IPS-15b (cell line): ENCODE data around the gene HMCN2.

Experiments used
- H3K27me3 ChIP-seq: one replicate; pipeline ENCODE4 v1.6.1; 2013; ENCODE audit warnings: low read length; ENCODE audit not compliant: control insufficient read depth, insufficient read depth
- H3K36me3 ChIP-seq: one replicate; pipeline ENCODE4 v1.6.1; 2013; ENCODE audit warnings: low read length; ENCODE audit not compliant: control insufficient read depth, insufficient read depth
- H3K4me1 ChIP-seq: one replicate; pipeline ENCODE4 v1.6.1; 2013; ENCODE audit warnings: mild to moderate bottlenecking, low read length; ENCODE audit not compliant: control insufficient read depth, insufficient read depth
- H3K4me3 ChIP-seq: one replicate; pipeline ENCODE4 v1.5.1; 2013; ENCODE audit warnings: low read depth, low read length
- H3K9ac ChIP-seq: one replicate; pipeline ENCODE4 v1.6.1; 2013; ENCODE audit warnings: low read depth, mild to moderate bottlenecking, low read length
- H3K9me3 ChIP-seq: one replicate; pipeline ENCODE4 v1.6.1; 2013; ENCODE audit warnings: mild to moderate bottlenecking, low read length; ENCODE audit not compliant: control insufficient read depth, insufficient read depth

HMCN2 gene

GRCh38 chr9:130341839-130342713 lies 76.5 kb downstream of the HMCN2 start:
- H3K9me3 ChIP-seq = no peaks in the 10 kb centered on the region
- H3K4me3 ChIP-seq = no peak overlapping the region
- no peak overlapping the region for H3K9ac ChIP-seq
- H3K4me1 ChIP-seq = no peaks in the 10 kb centered on the region
- H3K36me3 ChIP-seq = no peaks in the 10 kb centered on the region
- no peaks in the 10 kb centered on the region for H3K27me3 ChIP-seq

GRCh38 chr9:130342714-130343085 lies 77.1 kb downstream of the HMCN2 start:
- Histone ChIP-seq H3K9me3 (no peaks in the 10 kb centered on the region), H3K9ac (no peak overlapping the region), H3K4me1 (no peaks in the 10 kb centered on the region), H3K36me3 (no peaks in the 10 kb centered on the region), H3K27me3 (no peaks in the 10 kb centered on the region), H3K4me3 (no peak overlapping the region)

- Histone ChIP-seq H3K4me3 (no peak overlapping the region), H3K9ac (no peak overlapping the region), H3K36me3 (no peaks in the 10 kb centered on the region), H3K4me1 (no peaks in the 10 kb centered on the region), H3K27me3 (no peaks in the 10 kb centered on the region), H3K9me3 (no peaks in the 10 kb centered on the region)
Measured at GRCh38 chr9:130343445-130343918, 77.9 kb downstream of the HMCN2 start.

- no peaks in the 10 kb centered on the region for H3K9me3 ChIP-seq
- no peaks in the 10 kb centered on the region for H3K4me1 ChIP-seq
- H3K9ac ChIP-seq = no peak overlapping the region
- H3K36me3 ChIP-seq = no peaks in the 10 kb centered on the region
- no peaks in the 10 kb centered on the region for H3K27me3 ChIP-seq
- no peak overlapping the region for H3K4me3 ChIP-seq
Measured at GRCh38 chr9:130344366-130344765, 78.8 kb downstream of the HMCN2 start.

GRCh38 chr9:130345009-130345896 lies 79.7 kb downstream of the HMCN2 start:
- Histone ChIP-seq H3K9me3 (no peaks in the 10 kb centered on the region), H3K27me3 (no peaks in the 10 kb centered on the region), H3K9ac (no peak overlapping the region), H3K4me1 (no peaks in the 10 kb centered on the region), H3K36me3 (no peaks in the 10 kb centered on the region), H3K4me3 (no peak overlapping the region)

GRCh38 chr9:130345897-130346385 lies 80.4 kb downstream of the HMCN2 start:
- Histone ChIP-seq H3K36me3 (no peaks in the 10 kb centered on the region), H3K9ac (no peak overlapping the region), H3K9me3 (no peaks in the 10 kb centered on the region), H3K27me3 (no peaks in the 10 kb centered on the region), H3K4me1 (no peaks in the 10 kb centered on the region), H3K4me3 (no peak overlapping the region)

- no peaks in the 10 kb centered on the region for H3K4me1 ChIP-seq
- no peaks in the 10 kb centered on the region for H3K27me3 ChIP-seq
- no peak overlapping the region for H3K9ac ChIP-seq
- H3K9me3 ChIP-seq = no peaks in the 10 kb centered on the region
- H3K4me3 ChIP-seq = no peak overlapping the region
- H3K36me3 ChIP-seq = no peaks in the 10 kb centered on the region
Measured at GRCh38 chr9:130346431-130346830, 80.9 kb downstream of the HMCN2 start.

- no peak overlapping the region for H3K4me3 ChIP-seq
- no peaks in the 10 kb centered on the region for H3K9me3 ChIP-seq
- no peaks in the 10 kb centered on the region for H3K4me1 ChIP-seq
- H3K27me3 ChIP-seq = no peaks in the 10 kb centered on the region
- H3K9ac ChIP-seq = no peak overlapping the region
- no peaks in the 10 kb centered on the region for H3K36me3 ChIP-seq
Measured at GRCh38 chr9:130347036-130347435, 81.5 kb downstream of the HMCN2 start.

GRCh38 chr9:130347931-130348330 lies 82.4 kb downstream of the HMCN2 start:
- Histone ChIP-seq H3K4me1 (no peaks in the 10 kb centered on the region), H3K4me3 (no peak overlapping the region), H3K9me3 (no peaks in the 10 kb centered on the region), H3K27me3 (no peaks in the 10 kb centered on the region), H3K9ac (no peak overlapping the region), H3K36me3 (no peaks in the 10 kb centered on the region)

GRCh38 chr9:130348341-130348740 lies 82.8 kb downstream of the HMCN2 start:
- H3K9ac ChIP-seq = no peak overlapping the region
- no peaks in the 10 kb centered on the region for H3K4me1 ChIP-seq
- no peaks in the 10 kb centered on the region for H3K36me3 ChIP-seq
- H3K27me3 ChIP-seq = no peaks in the 10 kb centered on the region
- no peak overlapping the region for H3K4me3 ChIP-seq
- H3K9me3 ChIP-seq = no peaks in the 10 kb centered on the region

GRCh38 chr9:130348881-130349280 lies 83.3 kb downstream of the HMCN2 start:
- H3K9me3 ChIP-seq = no peaks in the 10 kb centered on the region
- H3K9ac ChIP-seq = no peak overlapping the region
- H3K4me1 ChIP-seq = no peaks in the 10 kb centered on the region
- H3K27me3 ChIP-seq = no peaks in the 10 kb centered on the region
- no peak overlapping the region for H3K4me3 ChIP-seq
- H3K36me3 ChIP-seq = no peaks in the 10 kb centered on the region
